ENCODE data around the gene DHH. TPM values are rescaled to one million over a fixed set of nuclear protein-coding genes. Genes with fewer than 3 reads are reported as not detected.
A peak's percentile ranks its signal among the peaks of the same experiment; 100 is the strongest.

DHH gene
- total and polyA plus RNA-seq, 2 donors (not counting 3 experiments of a cell fraction or from before 2014, with no cell fraction given) = 2.9 to 3.3 TPM

DNA sequence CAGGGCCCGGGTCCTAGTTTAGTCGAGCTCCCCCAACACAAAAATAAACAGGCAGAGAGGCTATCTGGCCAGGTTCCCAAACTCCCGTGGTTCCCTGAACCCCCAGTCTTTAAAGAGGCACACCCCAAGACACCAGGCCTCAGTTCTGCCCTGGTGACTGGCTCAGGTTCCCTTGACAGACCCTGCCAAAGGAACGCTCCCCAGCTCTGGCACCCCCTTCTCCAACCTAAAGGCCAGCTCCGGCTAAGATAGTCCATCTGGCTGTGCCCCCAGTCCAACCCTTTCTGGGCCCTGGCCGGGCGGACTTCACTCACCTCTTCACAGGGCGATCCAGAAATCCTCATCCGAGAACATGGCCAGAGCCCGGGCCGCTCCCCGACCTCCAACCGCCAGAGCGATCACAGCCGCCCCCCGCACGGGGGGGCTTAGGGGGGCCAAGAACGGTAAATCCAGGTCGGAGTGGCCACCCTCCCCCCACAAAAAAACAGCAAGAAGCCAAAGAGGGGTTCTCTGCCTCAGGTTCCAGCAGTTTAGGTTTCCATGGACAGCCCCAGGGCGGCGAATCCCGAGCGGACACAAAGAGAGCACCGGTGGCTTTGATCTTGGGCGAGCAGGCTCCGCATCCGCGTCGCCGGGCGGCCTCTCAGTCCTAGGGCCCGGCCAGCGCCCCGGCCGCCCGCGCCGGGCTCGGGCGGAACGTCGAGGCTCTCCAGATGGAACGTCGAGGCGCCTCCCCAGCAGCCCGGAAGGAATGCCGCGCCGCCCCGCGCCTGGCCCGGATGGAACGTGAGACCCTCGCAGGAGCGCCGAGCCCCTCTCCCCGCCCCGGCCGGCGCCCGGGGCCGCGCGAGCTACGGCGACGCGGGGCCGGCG is 35.1 kb downstream of the DHH start:
- peak; percentile 23 for DNase-seq (ENCODE audit: low read depth, low spot score)
- peaks cover 7% of the 10 kb centered on the region for H4K20me1 ChIP-seq (replicated peaks; ENCODE audit: control insufficient read depth, extremely low read depth, insufficient read depth, low read length)
- H3K4me3 ChIP-seq (replicated peaks in 1 of 3; ENCODE audit: insufficient read depth in 1 of 3, low read depth in 1 of 3, low read length in 3 of 3) = peak overlapping the region; percentile 73 to 97 (median 77)
- peak overlapping the region; percentile 86 for H2AFZ ChIP-seq (ENCODE audit: low read depth, low read length)
- H3K27me3 ChIP-seq (ENCODE audit: control insufficient read depth in 2 of 2, insufficient read depth in 2 of 2, low read length in 2 of 2) = no peaks in the 10 kb centered on the region
- no TSS peak for BruUV-seq (replicated peaks)
- peak; percentile 8 for FAIRE-seq
- H3K4me2 ChIP-seq (ENCODE audit: insufficient read depth, low read length) = peak overlapping the region; percentile 96
- ChIA-PET POLR2A (interaction anchor here (1.0 kb wide), 1 partner anchor 51 kb away, joined by 3 read pairs; the partner anchor contains the start of gene LMBR1L), CTCF (interaction anchor here (1.0 to 1.5 kb wide), 4 partner anchors 33 to 63 kb away, joined by 3 to 6 read pairs (median 4); partner anchors contain the start of gene LMBR1L)
- dilution Hi-C loops (cut with MboI; ENCODE audit: extremely low pct_ligation_motif_present, low sequenced_read_pairs) = no loop called here
- H3K36me3 ChIP-seq (ENCODE audit: control insufficient read depth in 2 of 2, extremely low read depth in 1 of 2, insufficient read depth in 2 of 2, low read length in 2 of 2) = peaks cover 6% of the 10 kb centered on the region in 2 experiments
- H3K9me3 ChIP-seq (replicated peaks; ENCODE audit: control insufficient read depth, insufficient read depth, low read length) = no peaks in the 10 kb centered on the region
- TF ChIP-seq GATA2 (IDR thresholded peaks at IDR 0.05; ENCODE audit: insufficient read depth, insufficient read length, low read depth, low read length) = no peak
- no peak for TF ChIP-seq POLR2A (IDR thresholded peaks at IDR 0.05; ENCODE audit: low read depth, low read length)
- no peak for TF ChIP-seq EZH2 (IDR thresholded peaks at IDR 0.05; ENCODE audit: borderline replicate concordance, low read depth, low read length, severe bottlenecking)
- TF ChIP-seq, protein P1, sequence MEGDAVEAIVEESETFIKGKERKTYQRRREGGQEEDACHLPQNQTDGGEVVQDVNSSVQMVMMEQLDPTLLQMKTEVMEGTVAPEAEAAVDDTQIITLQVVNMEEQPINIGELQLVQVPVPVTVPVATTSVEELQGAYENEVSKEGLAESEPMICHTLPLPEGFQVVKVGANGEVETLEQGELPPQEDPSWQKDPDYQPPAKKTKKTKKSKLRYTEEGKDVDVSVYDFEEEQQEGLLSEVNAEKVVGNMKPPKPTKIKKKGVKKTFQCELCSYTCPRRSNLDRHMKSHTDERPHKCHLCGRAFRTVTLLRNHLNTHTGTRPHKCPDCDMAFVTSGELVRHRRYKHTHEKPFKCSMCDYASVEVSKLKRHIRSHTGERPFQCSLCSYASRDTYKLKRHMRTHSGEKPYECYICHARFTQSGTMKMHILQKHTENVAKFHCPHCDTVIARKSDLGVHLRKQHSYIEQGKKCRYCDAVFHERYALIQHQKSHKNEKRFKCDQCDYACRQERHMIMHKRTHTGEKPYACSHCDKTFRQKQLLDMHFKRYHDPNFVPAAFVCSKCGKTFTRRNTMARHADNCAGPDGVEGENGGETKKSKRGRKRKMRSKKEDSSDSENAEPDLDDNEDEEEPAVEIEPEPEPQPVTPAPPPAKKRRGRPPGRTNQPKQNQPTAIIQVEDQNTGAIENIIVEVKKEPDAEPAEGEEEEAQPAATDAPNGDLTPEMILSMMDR (IDR thresholded peaks at IDR 0.05; ENCODE audit: extremely low read depth in 1 of 2, insufficient read depth in 1 of 2, low read depth in 1 of 2, low read length in 2 of 2) = no peak
- TF ChIP-seq POLR2AphosphoS5 (IDR thresholded peaks at IDR 0.05; ENCODE audit: insufficient read depth, low read depth, low read length) = no peak
- no peak for TF ChIP-seq MYC (IDR thresholded peaks at IDR 0.05; ENCODE audit: low read depth, low read length)
- TF ChIP-seq, protein P2, sequence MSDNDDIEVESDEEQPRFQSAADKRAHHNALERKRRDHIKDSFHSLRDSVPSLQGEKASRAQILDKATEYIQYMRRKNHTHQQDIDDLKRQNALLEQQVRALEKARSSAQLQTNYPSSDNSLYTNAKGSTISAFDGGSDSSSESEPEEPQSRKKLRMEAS (IDR thresholded peaks at IDR 0.05; ENCODE audit: insufficient read depth, insufficient read length) = no peak
- TF ChIP-seq FOS (IDR thresholded peaks at IDR 0.05; ENCODE audit: borderline replicate concordance, insufficient read depth, low read length) = no peak
- no peak for TF ChIP-seq JUN (IDR thresholded peaks at IDR 0.05; ENCODE audit: borderline replicate concordance, insufficient read depth, insufficient read length, low read depth)
- H3K27ac ChIP-seq (ENCODE audit: insufficient read depth, low read depth, low read length) = peak overlapping the region; percentile 93
- no peaks in the 10 kb centered on the region for H3K9me1 ChIP-seq (replicated peaks; ENCODE audit: control insufficient read depth, extremely low read depth, insufficient read depth, low read length)
- peaks cover 39% of the 10 kb centered on the region for H3K4me1 ChIP-seq (ENCODE audit: control insufficient read depth, extremely low read depth, insufficient read depth, low read length)
- intact Hi-C loops (cut with micrococcal nuclease) = loop anchor here (2.0 kb wide), 1 partner anchor 41 kb away; the partner anchor contains the start of gene PRKAG1
- peak overlapping the region; percentile 97 for H3K9ac ChIP-seq (replicated peaks; ENCODE audit: extremely low read depth, insufficient read depth, low read length)
- peaks cover 63% of the 10 kb centered on the region for H3K79me2 ChIP-seq (ENCODE audit: control insufficient read depth, insufficient read depth, low read length)

Measured in endothelial cell of umbilical vein (primary cell).